ENCODE results near the gene RASA2.
"Not testable (repeated sequence)": the region's sequence is repeated elsewhere in the genome, so short reads cannot be mapped to it uniquely, and the experiment has no call there.

Gene RASA2

GRCh38 chr3:141471160-141471559 lies 15.7 kb upstream of the RASA2 start:
- Mint-ChIP-seq H3K36me3 (ENCODE audit: low read depth) (no peaks in the 10 kb centered on the region), H3K27ac (no peak overlapping the region), H3K27me3 (no peaks in the 10 kb centered on the region), H3K4me3 (no peak overlapping the region), H3K9me3 (no peaks in the 10 kb centered on the region), H3K4me1 (ENCODE audit: low read depth) (peaks cover 7% of the 10 kb centered on the region)
- intact Hi-C loops (cut with micrococcal nuclease), result no loop called here

DNA sequence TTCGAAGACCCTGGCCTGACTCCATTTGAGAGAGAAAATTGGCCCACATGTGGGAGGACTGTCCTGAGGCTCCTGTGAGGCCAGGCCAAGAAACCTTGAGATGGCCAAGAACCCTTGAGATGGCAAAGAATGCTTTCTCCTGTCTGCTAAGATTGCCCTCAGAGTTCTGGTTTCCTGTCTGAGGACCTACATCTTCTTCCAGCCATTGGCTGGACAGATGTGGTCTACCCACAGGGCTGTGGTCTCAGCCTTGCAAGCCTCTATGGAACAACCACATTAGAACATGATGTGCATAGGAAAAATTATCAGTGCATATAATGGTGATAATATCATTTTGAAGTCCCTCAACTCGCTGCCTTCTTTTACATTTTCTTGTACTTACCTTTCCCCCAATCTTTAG lies 10.8 kb upstream of the RASA2 start:
- Mint-ChIP-seq H3K27me3 (no peaks in the 10 kb centered on the region), H3K9me3 (peaks cover 10% of the 10 kb centered on the region), H3K4me1 (ENCODE audit: low read depth) (peaks cover 23% of the 10 kb centered on the region), H3K27ac (no peak overlapping the region), H3K4me3 (no peak overlapping the region), H3K36me3 (ENCODE audit: low read depth) (no peaks in the 10 kb centered on the region)
- intact Hi-C loops (cut with micrococcal nuclease), result loop anchor here (5.0 kb wide), 1 partner anchor 36 kb away; no protein-coding TSS in a partner anchor

GRCh38 chr3:141477224-141477623 lies 9.6 kb upstream of the RASA2 start:
- Mint-ChIP-seq H3K4me1 (ENCODE audit: low read depth) (peaks cover 16% of the 10 kb centered on the region), H3K27ac (no peak overlapping the region), H3K27me3 (no peaks in the 10 kb centered on the region), H3K9me3 (peaks cover 10% of the 10 kb centered on the region), H3K4me3 (no peak overlapping the region), H3K36me3 (ENCODE audit: low read depth) (no peaks in the 10 kb centered on the region)
- intact Hi-C loops (cut with micrococcal nuclease), result loop anchor here (5.0 kb wide), 1 partner anchor 35 kb away; no protein-coding TSS in a partner anchor

DNA sequence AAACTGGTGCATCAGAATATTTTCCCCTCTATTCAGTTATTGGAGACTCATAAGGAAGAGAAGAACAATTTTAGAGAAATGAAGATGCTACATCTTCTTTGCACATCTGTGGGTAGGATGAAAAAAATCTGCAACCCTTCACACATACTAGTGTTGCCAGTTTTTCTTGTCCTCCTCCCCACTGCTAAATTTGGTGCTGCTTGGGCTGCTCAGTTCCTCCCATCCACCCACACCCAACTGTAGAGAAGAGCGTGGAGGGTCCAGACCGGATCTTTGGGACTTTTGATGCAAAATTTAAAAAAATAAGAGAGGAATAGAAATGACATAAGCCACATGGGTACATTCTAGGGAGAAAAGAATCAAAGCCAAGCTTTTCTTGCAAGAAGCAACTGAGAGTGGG lies 8.7 kb upstream of the RASA2 start:
- H3K9me3 Mint-ChIP-seq, result peaks cover 10% of the 10 kb centered on the region
- H3K27me3 Mint-ChIP-seq, result no peaks in the 10 kb centered on the region
- H3K27ac Mint-ChIP-seq, result peak overlapping the region; percentile 31
- no peaks in the 10 kb centered on the region for H3K36me3 Mint-ChIP-seq (ENCODE audit: low read depth)
- peaks cover 16% of the 10 kb centered on the region for H3K4me1 Mint-ChIP-seq (ENCODE audit: low read depth)
- intact Hi-C loops (cut with micrococcal nuclease), result loop anchor here (5.0 kb wide), 1 partner anchor 34 kb away; no protein-coding TSS in a partner anchor
- no peak overlapping the region for H3K4me3 Mint-ChIP-seq

DNA sequence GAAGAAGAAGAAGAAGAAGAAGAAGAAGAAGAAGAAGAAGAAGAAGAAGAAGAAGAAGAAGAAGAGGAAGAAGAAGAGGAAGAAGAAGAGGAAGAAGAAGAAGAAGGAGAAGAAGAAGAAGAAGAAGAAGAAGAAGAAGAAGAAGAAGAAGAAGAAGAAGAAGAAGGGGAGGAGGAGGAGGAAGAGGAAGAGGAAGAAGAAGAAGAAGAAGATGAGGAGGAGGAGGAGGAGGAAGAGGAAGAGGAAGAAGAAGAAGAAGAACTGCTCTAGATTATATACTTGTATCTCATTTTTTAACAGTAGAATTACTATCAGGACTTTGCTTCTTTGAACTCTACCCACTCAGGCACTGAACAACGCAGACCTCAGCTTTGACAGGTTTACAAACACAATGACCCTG lies 8.0 kb upstream of the RASA2 start:
- intact Hi-C loops (cut with micrococcal nuclease), result loop anchor here (5.0 kb wide), 1 partner anchor 33 kb away; no protein-coding TSS in a partner anchor
- not testable (repeated sequence) for H3K9me3 Mint-ChIP-seq, H3K4me3 Mint-ChIP-seq

DNA sequence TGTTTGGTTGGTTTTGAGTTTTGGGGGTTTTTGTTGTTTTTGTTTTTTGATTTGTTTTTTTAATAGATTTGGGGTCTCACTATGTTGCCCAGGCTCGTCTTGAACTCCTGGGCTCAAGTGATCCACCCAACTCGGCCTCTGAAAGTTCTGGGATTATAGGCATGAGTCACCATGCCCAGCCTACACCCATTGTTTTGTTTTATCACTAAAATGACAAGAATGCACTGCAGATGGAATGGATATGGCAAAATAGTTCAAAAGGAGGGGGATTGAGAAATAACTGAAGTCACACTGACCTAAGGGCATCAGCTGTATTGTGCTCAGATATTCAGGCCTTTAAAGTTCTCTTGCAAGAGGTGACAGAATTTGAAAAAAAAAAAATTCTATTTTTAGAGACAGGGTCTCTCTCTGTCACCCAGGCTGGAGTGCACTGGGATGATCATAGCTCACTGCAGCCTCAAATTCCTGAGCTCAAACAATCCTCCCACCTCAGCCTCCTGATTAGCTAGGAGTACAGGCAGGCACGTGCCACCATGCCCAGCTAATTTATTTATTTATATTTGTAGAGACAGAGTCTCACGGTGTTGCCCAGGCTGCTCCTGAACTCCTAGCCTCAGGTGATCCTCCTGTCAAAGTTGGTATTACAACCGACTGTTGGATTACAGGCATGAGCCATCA lies 4.4 kb upstream of the RASA2 start:
- peaks cover 10% of the 10 kb centered on the region for H3K9me3 Mint-ChIP-seq
- H3K4me1 Mint-ChIP-seq (ENCODE audit: low read depth), result peaks cover 48% of the 10 kb centered on the region
- no peaks in the 10 kb centered on the region for H3K27me3 Mint-ChIP-seq
- H3K36me3 Mint-ChIP-seq (ENCODE audit: low read depth), result no peaks in the 10 kb centered on the region
- H3K27ac Mint-ChIP-seq, result no peak overlapping the region
- intact Hi-C loops (cut with micrococcal nuclease), result no loop called here
- no peak overlapping the region for H3K4me3 Mint-ChIP-seq

More for the DNA sequence above, 8.0 kb upstream of the RASA2 start:
- H3K4me1 Mint-ChIP-seq (ENCODE audit: low read depth), result peaks cover 23% of the 10 kb centered on the region
- not testable (repeated sequence) for H3K36me3 Mint-ChIP-seq (ENCODE audit: low read depth); H3K27me3 Mint-ChIP-seq
- peak overlapping the region; percentile 31 for H3K27ac Mint-ChIP-seq

- Mint-ChIP-seq H3K9me3 (no peaks in the 10 kb centered on the region), H3K27me3 (no peaks in the 10 kb centered on the region), H3K4me1 (ENCODE audit: low read depth) (peaks cover 51% of the 10 kb centered on the region), H3K4me3 (no peak overlapping the region), H3K27ac (peak overlapping the region; percentile 90), H3K36me3 (ENCODE audit: low read depth) (no peaks in the 10 kb centered on the region)
- intact Hi-C loops (cut with micrococcal nuclease), result loop anchor here (2.0 kb wide), 1 partner anchor 14 kb away; no protein-coding TSS in a partner anchor
These were observed 2.0 kb upstream of the RASA2 start for GRCh38 chr3:141484701-141485287.

DNA sequence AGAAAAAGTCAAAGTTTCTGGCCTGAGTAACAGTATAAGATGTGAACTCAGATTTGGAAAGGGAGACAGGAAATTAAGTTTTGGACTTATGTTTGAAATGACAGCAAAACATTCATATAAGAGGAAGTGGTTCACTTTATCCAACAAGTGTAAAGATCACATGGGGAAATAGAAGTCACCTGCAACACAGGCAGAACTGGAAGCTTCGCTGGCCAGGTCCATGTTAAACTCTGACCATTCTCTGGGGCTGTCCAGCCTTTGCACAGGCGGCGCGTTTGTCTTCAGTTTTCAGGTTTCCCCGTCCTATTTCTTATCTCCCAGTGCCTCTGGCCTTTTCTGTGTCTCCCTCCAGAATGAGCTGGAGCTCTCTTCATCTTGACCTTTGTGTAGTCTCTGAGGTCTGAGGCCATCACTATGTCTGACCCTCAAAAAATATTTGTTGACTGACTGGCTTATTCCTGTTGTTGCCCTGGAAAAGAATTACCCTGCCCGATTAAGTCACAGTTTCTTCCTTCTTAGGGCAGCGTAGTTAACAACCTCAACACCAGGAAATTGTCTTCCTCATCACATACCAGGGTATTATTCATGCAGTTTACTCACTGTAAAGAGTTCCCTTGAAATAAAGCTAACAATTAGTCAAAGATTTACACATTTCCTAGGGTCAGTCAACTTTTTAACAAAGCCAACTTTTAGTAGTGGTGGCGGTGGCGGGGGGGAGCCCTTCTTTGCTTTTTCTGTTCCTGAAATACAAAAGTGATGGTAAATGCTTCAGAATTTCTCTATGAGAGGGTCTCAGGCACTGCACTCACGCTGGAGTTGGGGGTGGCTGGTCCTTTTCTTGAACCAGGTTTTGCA lies 959 bp upstream of the RASA2 start:
- no peaks in the 10 kb centered on the region for H3K9me3 Mint-ChIP-seq
- peaks cover 6% of the 10 kb centered on the region for H3K36me3 Mint-ChIP-seq (ENCODE audit: low read depth)
- peak overlapping the region; percentile 90 for H3K27ac Mint-ChIP-seq
- intact Hi-C loops (cut with micrococcal nuclease), result loop anchor here (2.0 kb wide), 1 partner anchor 13 kb away; no protein-coding TSS in a partner anchor
- H3K4me1 Mint-ChIP-seq (ENCODE audit: low read depth), result peaks cover 62% of the 10 kb centered on the region
- H3K4me3 Mint-ChIP-seq, result peak overlapping the region; percentile 71
- no peaks in the 10 kb centered on the region for H3K27me3 Mint-ChIP-seq

GRCh38 chr3:141486496-141486745 lies 406 bp upstream of the RASA2 start:
- Mint-ChIP-seq H3K4me3 (peak overlapping the region; percentile 71), H3K27ac (peak overlapping the region; percentile 90), H3K9me3 (no peaks in the 10 kb centered on the region), H3K27me3 (no peaks in the 10 kb centered on the region), H3K36me3 (ENCODE audit: low read depth) (peaks cover 6% of the 10 kb centered on the region), H3K4me1 (ENCODE audit: low read depth) (peaks cover 67% of the 10 kb centered on the region)
- intact Hi-C loops (cut with micrococcal nuclease), result no loop called here

- H3K27ac Mint-ChIP-seq, result peak overlapping the region; percentile 90
These were observed 860 bp downstream of the RASA2 start for GRCh38 chr3:141487521-141488252.

GRCh38 chr3:141489203-141489602 lies 2.4 kb downstream of the RASA2 start:
- Mint-ChIP-seq H3K9me3 (no peaks in the 10 kb centered on the region), H3K27me3 (no peaks in the 10 kb centered on the region), H3K4me3 (no peak overlapping the region), H3K4me1 (ENCODE audit: low read depth) (peaks cover 61% of the 10 kb centered on the region), H3K27ac (no peak overlapping the region), H3K36me3 (ENCODE audit: low read depth) (peaks cover 6% of the 10 kb centered on the region)
- intact Hi-C loops (cut with micrococcal nuclease), result no loop called here

More at GRCh38 chr3:141487521-141488252, 860 bp downstream of the RASA2 start:
- Mint-ChIP-seq H3K4me1 (ENCODE audit: low read depth) (peaks cover 72% of the 10 kb centered on the region), H3K27me3 (no peaks in the 10 kb centered on the region), H3K4me3 (peak overlapping the region; percentile 81), H3K9me3 (no peaks in the 10 kb centered on the region), H3K36me3 (ENCODE audit: low read depth) (peaks cover 6% of the 10 kb centered on the region)
- intact Hi-C loops (cut with micrococcal nuclease), result no loop called here

DNA sequence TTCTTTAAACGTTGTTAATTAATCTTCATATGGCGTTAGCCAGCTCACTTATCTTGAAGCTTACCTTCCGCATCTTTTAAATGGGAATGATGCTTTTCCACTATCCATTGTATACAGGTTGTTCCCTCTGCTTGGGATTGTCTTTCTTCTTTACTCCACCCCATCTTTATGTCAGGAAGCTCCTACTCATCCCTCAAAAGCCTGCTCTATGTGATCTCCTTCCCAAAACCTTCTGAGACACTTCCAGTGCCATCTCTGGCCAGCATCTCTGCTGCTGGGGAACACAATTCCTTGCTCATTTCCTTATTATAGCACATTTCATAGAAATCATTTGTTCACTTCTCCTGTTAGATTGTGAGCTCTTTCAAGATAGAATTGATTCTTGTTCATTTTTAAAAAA lies 4.3 kb downstream of the RASA2 start:
- intact Hi-C loops (cut with micrococcal nuclease), result no loop called here
- Mint-ChIP-seq H3K27me3 (no peaks in the 10 kb centered on the region), H3K36me3 (ENCODE audit: low read depth) (peaks cover 6% of the 10 kb centered on the region), H3K4me1 (ENCODE audit: low read depth) (peaks cover 52% of the 10 kb centered on the region), H3K9me3 (no peaks in the 10 kb centered on the region), H3K4me3 (no peak overlapping the region), H3K27ac (peak overlapping the region; percentile 21)

DNA sequence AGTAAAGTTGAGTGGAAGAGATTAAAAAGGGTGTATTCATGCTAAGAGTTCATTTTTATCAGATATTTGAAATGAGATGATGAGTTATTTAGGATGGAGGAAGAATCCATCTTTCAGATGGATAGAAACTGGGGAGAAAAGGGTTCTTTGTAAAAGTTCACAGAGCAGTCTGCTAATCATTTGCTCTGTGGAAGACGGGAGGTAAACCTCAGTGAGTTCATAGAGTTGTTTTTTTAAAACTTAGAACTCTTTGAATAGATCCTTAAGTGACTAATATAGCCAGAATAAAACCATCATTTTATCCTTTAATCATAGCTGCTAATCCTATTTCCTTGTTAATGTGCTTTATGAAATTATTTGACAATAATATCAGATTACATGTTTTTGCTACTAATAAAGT lies 5.1 kb downstream of the RASA2 start:
- H3K4me1 Mint-ChIP-seq (ENCODE audit: low read depth), result peaks cover 45% of the 10 kb centered on the region
- intact Hi-C loops (cut with micrococcal nuclease), result no loop called here
- H3K9me3 Mint-ChIP-seq, result no peaks in the 10 kb centered on the region
- H3K27ac Mint-ChIP-seq, result no peak overlapping the region
- no peak overlapping the region for H3K4me3 Mint-ChIP-seq
- H3K27me3 Mint-ChIP-seq, result no peaks in the 10 kb centered on the region
- peaks cover 6% of the 10 kb centered on the region for H3K36me3 Mint-ChIP-seq (ENCODE audit: low read depth)

Measured in dendritic cell treated with granulocyte-macrophage colony-stimulating factor and Interleukin-4, amounts not matched to agents 40 ng/mL and 50 ng/mL, for 4 days (primary cell).